HG03060 (cell line): ENCODE results near the gene PPP2R3B.
"Not testable (repeated sequence)": the region's sequence is repeated elsewhere in the genome, so short reads cannot be mapped to it uniquely, and the experiment has no call there.

ENCODE experiments used
- ATAC-seq: cut with Tn5 transposase; IDR thresholded peaks from one replicate; pipeline ENCODE4 v1.9.1; 2021; ENCODE audit warnings: low read depth, moderate number of reproducible peaks; ENCODE audit not compliant: unreplicated experiment

Gene PPP2R3B

DNA sequence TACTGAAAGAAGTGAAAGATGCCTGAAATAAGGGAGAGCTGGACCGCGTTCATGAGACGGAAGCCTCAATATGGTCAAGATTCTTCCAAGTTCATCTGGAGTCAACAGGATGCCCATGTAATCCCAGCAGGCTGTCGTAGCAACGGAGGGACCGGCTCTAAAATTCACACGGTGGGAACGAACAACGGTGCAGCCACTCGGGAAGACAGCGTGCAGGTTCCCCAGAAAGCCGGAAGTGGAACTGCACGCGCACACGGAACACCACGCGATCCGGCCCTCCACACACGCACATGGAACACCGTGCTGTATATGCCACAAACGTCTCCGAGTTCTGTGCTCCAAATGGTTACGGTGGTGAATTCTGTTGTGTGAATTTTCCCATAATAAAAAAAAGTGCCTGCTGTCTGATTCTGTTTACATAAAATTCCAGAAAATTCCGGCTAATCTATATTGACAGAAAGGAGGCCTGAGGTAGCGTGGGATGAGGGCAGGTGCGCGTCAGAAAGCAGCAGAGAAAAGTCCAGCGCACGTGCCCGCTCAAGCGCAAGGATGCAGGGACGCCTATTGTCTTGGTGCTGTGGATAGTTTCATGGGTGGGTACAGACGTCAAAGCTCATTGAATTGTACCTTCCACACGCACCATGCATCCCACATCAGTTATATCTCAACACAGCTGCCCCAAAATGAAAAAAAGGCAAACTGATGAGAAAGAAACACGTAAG is 31.2 kb downstream of the PPP2R3B start:
- no peak for ATAC-seq

DNA sequence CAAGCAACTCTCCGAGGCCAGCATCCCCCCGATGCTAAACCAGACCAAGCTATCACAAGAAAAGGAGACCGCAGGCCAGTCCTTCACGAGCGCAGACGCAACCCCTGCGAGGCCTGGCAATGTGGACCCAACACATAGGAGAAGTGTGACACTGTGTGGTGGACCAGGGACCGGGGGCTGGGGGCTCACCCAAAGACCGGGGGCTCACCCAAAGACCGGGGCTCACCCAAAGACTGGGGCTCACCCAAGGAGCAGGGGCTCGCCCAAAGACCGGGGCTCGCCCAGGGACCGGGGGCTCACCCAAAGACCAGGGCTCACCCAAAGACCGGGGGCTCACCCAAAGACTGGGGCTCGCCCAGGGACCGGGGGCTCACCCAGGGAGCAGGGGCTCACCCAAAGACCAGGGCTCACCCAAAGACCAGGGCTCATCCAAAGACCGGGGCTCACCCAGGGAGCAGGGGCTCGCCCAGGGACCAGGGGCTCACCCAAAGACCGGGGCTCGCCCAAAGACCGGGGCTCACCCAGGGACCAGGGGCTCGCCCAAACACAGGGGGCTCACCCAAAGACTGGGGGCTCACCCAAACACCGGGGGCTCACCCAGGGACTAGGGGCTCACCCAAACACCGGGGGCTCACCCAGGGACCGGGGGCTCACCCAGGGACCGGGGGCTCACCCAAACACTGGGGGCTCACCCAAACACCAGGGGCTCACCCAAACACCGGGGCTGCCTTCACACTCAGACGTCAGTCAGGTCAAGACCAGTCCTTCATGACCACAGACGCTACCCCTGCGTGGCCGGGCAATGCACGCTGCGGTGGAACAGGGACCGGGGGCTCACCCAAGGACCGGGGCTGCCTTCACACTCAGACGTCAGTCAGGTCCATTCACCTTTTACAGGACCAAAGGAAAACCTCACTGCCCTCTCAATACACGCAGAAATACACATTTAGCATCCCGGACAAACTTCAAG is 32.9 kb downstream of the PPP2R3B start:
- ATAC-seq: no peak

DNA sequence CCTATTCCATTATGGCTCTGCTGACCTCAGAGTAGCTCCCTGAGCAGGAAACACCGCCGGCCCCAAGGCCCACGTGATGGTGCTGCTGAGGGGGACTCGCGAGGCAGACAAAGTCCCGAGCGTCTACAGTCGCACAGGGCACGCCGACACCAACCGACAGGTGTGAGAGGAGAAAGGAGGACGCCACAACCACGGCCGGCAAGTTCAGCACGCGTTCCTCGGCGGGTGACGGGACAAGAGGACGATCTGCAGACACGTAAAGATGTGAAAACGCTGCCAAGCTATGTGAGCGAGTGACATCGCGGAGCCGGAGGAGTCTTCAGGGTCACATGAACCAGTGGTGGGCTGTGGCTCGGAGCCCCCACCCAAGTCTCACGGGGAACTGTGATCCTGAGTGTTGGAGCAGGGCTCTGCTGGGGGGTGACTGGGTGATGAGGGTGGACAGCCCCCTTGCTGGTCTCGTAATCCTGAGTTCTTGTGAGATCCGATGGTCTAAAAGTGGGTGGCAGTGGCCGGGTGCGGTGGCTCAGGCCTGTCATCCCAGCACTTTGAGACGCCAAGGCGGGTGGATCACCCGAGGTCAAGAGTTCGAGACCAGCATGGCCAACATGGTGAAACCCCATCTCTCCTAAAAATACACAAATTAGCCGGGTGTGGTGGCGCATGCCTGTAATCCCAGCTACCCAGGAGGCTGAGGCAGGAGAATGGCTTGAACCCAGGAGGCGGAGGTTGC is 34.0 kb downstream of the PPP2R3B start:
- no peak for ATAC-seq

DNA sequence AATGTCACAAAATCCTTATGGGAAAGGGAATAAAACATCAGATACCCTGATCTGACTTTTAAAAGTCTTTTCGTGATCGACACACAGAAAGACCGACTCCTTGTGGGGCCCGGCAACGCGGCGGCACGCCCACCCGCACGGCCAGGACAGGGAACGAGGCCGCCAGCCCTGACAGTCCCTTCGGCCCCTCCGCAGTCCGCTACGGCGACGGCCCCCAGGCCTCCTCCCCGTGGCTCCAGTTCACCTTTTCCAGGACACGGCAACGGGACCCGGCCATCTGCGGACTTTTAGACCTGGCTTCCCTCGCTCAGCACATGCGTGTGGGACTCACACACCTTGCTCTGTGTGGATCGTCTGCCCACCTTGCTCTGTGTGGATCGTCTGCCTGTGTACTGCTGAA is 34.5 kb downstream of the PPP2R3B start:
- ATAC-seq: no peak

DNA sequence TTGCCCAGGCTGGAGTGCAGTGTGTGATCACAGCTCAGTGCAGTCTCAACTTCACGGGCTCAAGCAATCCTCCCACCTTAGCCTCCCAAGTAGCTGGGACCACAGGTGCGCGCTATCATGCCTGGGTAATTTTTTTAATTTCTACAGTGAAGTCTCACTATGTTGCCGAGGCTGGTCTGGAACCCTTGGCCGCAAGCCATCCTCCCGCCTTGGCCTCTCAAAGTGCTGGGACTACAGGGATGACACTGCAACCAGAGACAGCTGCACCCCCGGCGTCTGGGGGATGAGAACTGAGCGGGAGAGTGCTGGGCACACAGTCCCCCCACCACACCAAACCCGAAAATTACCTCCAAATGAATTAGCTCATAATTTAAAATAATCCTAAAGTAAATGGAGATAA is 35.0 kb downstream of the PPP2R3B start:
- no peak for ATAC-seq

DNA sequence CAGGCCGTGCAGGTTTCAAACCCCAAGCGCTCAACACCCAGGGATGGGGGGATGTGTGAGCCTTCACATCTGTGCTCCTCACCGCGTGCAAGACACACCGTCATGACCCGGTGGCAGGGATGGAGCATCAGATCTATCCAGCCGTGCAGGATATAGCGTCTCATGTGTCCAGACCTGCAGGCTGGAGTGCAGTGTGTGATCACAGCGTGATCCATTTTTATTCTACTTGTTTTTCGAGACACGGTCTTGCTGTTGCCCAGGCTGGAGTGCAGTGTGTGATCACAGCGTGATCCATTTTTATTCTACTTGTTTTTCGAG is 35.4 kb downstream of the PPP2R3B start:
- not testable (repeated sequence) for ATAC-seq

DNA sequence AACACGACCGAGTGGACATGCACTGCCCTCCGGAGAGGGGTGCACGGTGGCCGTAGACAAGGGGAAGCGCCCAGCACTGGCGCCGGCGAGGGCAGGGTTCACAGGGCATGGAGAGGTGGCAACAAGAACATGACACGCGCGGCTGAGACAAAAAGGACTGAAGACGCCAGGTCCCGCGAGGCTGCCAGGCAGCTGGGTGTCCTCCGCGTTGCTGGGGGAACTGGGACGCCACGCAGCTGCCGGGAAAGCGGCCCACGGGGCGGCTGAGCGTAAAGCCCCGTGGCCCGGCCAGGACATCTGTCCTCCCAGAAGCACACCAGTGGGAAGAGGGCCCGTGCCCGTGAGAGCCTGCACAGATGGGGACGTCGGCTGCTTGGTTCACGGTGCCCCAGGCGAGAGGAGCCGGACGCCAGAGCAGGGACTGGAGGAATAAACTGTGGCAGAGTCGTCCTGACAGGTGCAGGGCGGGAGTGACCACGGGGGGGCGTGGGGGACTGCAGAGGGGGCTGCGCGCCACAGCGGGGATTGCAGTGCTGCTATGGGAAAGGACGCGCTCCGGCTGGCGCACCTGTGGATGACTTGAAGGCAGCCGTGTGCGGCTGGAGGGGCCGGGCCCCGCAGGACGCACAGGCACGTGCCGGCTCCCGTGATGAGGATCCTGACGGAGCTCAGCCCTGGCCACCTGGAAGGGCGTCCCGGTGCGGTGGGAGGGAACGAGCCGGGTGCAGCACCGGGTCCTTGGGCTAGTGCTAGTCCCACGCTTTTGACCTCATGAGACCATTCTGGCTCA is 36.0 kb downstream of the PPP2R3B start:
- no peak for ATAC-seq

DNA sequence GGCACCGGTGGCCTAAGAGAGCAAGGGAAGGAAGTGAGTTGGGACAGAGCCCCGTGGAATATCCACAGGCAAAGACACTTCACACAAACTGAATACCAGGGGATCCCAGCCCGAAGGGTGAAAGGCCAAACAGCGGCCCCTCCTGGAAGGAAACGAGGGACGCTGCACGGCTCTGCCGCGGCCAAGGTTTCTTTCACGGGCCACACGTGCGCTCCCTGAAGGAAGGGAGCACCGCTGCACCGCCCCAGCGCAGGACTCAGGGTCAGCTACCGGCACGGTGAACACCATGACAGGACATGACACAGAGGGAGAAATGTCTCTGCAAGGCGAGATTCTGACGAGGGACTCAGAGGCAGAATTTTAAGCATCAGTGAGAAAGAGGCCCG is 36.6 kb downstream of the PPP2R3B start:
- ATAC-seq: no peak

DNA sequence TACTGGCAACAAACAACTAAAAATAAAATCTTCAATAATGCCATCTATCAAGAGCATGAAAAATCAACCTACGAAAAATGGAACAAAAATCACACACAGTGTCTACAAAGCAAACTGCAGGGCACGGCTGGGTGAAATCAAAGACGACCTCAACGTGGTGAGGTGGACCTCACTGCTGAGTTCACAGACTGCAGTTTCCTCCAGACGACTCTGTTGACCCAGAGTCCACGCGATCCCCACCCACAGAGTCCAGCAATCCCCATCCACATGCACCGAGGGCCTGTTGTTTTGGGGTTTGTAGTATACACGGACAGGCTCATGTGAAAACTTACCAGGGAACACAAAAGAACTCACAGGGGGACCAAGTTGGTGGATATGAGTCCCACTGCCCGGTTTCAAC is 37.0 kb downstream of the PPP2R3B start:
- ATAC-seq: no peak

DNA sequence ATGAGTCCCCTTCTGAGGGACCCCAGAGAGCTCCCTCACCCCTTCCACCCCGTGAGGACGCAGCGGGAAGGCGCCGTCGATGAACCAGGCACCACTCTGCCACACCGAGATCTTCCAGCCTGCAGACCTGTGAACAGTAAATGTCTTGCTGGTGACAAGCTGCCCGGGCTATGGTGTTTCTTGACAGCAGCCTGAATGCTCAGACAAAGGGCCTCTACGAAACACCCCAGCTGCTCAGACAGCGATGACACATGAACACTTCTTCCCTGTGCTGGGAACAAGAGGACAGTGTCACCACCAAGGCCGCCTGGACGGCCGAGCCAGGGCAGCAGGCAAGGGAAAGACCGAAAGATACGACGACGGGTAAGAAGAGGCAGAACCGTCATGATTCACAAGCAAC is 37.5 kb downstream of the PPP2R3B start:
- no peak for ATAC-seq

DNA sequence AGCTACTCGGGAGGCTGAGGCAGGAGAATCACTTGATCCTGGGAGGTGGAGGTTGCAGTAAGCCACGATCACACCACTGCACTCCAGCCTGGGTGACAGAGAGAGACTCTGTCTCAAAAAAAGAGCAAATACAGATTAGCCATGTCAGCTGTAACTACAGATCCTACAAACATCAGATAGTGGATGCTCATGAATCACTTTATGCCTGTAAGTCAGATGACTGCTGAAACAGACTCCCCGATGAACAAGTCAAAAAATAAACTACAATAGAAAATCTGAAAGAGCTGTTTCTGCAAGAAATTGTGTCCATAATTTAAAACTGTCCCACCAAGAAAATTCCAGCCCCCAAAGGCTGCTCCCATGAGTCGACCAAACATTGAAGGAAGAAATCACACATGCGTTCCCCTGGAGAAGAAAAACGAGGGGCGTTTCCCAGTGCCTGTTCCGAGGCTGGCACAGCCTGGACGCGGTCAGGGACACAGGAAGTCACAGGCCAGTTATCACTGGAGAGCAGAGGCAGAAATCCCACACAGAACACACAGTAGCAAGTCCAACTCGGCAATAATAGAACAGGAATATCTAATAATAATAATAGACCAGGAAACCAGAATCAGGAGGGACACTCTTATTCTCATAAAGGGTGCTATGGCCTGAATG is 38.1 kb downstream of the PPP2R3B start:
- no peak for ATAC-seq

DNA sequence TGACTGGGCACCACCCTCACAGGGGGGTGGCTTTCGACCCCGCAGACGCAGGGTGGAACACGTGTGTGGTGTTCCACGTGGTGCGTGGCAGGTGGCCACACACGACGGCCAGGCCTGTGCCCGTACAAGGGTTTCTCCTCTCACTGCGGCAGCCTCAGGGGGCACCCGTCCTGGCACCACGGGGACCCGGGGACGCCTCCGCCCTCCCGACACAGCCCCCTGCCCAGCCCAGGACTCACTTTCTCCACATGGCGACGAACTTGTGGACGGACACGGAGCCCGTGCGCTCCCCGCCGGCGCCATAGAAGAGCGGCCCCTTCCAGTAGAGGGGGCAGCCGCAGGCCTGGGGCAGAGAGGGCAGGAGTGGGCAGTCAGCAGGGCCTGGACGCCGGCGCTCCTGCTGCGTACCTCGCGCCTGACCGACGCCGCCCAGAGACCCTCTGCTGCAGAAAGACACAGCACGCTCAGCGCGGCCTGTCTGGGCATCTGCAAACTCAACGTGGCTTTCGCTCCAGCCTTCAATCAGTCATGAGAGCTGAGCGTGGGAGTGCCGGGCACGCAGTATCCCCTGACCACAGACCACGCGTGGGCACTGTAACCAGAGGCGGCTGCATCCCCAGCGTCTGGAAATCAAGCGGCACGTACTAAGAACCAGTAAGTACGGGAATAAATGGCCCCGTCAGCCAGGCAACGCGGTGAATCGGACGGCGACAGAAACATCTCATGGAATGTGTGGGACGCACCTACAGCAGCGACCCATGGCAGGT is 39.2 kb downstream of the PPP2R3B start:
- no peak for ATAC-seq

DNA sequence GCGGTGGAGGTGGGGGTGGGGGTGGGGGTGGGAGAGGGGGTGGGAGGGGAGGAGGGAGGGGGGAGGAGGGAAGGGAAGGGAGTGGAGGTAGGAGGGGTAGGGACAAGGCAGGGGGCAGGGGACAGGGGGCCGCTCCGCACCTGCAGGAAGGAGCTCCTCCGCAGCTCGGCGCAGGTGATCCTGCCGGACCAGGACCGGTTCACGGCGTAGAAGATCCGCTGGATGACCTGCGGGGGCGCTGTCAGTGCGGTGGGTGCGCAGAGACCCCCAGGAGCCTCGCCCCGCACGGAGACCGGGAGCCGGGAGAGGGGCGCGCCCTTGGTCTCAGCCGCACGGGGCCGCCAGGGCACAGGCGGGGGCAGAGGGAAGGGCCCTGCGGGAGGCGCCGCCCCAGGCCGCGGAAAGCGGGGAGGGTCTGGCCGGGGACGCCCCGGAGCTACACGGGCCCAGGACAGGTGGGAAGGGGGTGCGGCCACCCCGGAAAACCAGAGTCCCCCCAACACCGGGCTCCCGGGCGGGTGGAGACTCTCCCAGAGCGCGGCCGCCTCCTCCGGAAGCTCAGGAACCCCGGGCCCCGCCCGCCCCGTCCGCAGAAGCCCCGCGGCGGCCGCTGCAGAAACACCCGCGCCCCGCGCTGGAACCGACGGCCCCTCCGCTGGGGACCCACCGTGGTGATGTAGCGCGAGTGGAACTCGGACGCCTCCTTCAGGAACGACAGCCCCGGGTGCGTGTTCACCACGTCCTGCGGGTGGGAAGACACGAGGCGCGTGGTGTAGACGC is 40.5 kb downstream of the PPP2R3B start:
- ATAC-seq: no peak

DNA sequence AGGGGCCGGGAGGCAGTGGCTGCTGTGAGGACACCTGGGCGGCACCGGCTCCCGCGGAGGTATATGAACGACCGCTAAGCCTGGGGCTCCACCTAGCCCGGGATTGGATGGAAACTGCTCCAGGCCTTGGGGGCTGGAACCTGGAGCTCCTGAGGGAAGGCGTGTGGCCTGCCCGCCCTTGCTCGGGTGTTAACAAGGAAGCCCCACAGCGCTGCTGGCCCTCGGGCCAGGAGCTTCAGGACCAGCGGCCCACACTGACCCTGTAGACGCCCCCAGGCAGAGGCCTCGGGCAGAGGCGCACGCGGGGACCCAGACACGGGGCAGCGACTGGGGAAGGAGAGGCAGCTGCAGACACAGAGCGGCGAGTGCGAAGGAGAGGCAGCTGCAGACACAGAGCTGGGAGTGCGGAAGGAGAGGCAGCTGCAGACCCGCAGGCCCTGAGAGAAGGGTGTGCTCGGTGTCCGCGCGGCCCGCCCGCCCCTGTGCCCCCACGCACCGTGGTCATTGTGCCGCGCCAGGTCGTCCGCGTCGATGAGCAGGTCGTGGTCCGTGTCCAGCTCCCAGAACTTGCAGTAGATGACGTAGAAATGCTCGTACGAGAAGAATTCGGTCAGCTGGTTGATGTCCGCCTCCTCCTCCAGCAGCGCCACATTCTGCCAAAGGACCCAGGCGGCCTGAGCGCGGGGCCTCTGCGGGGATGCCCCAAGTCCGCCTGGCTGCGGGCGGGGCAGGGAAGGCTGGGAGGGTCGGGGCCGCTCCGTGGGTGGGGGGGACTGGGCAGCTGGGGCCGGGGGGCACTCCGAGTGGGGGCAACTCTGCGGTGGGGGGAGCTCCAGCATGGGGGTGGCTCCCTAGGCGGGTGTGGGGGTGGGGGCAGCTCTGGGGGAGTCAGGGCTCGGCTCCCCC is 41.4 kb downstream of the PPP2R3B start:
- no peak for ATAC-seq

DNA sequence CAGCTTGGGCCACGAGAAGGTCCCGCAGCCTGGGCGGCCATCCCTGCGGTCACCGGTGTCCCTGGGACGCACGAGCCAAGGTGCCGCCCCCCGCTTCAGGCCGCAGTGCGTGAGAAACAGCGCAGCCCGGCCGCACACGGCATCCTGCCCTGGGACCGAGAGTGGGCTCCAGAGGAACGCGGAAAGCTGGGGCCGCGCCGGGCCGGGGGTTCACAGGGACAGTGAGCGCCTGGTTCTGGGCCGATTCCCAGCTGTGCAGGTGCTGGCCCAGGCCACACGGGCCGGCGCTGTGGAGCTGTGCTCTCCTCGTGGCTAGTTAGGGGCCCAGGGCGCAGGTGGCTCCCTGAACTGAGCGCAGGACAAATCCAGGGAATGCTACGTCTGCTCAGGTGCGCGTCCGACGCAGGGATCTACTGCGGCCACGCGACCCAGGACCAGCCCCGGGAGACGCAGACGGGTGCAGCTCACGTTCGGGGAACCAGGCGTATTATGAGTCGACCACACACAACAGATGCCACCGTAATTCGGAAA is 42.3 kb downstream of the PPP2R3B start:
- ATAC-seq: no peak

DNA sequence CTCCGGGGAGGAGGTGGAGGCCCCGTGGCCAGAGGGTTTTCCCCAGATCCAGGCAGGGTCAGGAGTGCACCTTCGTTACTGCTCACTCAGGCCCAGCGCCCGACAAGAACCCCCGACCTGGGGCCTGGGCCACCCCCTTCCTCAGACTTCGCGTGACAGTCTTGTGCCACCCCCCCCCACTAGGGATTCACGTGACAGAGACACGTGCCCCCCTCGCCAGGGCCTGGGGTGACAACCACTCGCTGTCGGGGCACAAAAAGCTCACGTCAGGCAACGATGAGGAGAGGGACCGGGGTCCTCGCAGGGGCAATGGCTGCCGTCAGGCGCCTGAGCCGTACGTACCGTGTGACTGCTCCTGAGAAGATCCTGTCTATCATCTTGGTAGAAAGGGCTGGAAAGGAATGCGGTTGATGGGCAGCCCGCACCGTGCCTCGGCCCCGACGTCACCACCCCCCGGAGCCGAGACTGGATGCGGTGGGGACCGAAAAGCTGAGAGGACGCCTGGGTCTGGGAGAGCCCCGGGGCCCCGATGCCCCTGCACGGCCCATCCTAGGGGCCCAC is 45.1 kb downstream of the PPP2R3B start:
- ATAC-seq: no peak
